ENCODE measurements around the gene FMNL2.

Gene FMNL2

GRCh38 chr2:152560873-152561595 lies 226.1 kb downstream of the FMNL2 start:
- DNase-seq = no peak

- DNase-seq = no peak
Observed at GRCh38 chr2:152562198-152562884, 227.4 kb downstream of the FMNL2 start.

GRCh38 chr2:152563764-152564163 lies 228.8 kb downstream of the FMNL2 start:
- DNase-seq = no peak

GRCh38 chr2:152564754-152565551 lies 230.0 kb downstream of the FMNL2 start:
- no peak for DNase-seq

GRCh38 chr2:152565884-152566727 lies 231.1 kb downstream of the FMNL2 start:
- DNase-seq = no peak

GRCh38 chr2:152566728-152567069 lies 231.7 kb downstream of the FMNL2 start:
- no peak for DNase-seq

- no peak for DNase-seq
Observed at GRCh38 chr2:152568531-152568930, 233.6 kb downstream of the FMNL2 start.

- no peak for DNase-seq
Observed at GRCh38 chr2:152569186-152569585, 234.2 kb downstream of the FMNL2 start.

GRCh38 chr2:152571048-152571766 lies 236.2 kb downstream of the FMNL2 start:
- no peak for DNase-seq

- no peak for DNase-seq
Observed at GRCh38 chr2:152572031-152572430, 237.1 kb downstream of the FMNL2 start.

- no peak for DNase-seq
Observed at GRCh38 chr2:152573168-152573567, 238.2 kb downstream of the FMNL2 start.

GRCh38 chr2:152577579-152577978 lies 242.6 kb downstream of the FMNL2 start:
- DNase-seq = no peak

GRCh38 chr2:152578573-152578972 lies 243.6 kb downstream of the FMNL2 start:
- no peak for DNase-seq

- no peak for DNase-seq
Observed at GRCh38 chr2:152580714-152581113, 245.7 kb downstream of the FMNL2 start.

GRCh38 chr2:152581360-152581759 lies 246.4 kb downstream of the FMNL2 start:
- no peak for DNase-seq

GRCh38 chr2:152582081-152582480 lies 247.1 kb downstream of the FMNL2 start:
- no peak for DNase-seq

- DNase-seq = no peak
Observed at GRCh38 chr2:152583512-152584229, 248.7 kb downstream of the FMNL2 start.

- DNase-seq = no peak
Observed at GRCh38 chr2:152584301-152584700, 249.3 kb downstream of the FMNL2 start.

- no peak for DNase-seq
Observed at GRCh38 chr2:152585830-152586484, 251.0 kb downstream of the FMNL2 start.

GRCh38 chr2:152587187-152587947 lies 252.4 kb downstream of the FMNL2 start:
- no peak for DNase-seq

All from left hindlimb (tissue), 1 donor.